AG20443 (cell line): ENCODE results near the gene ASIC4.

Experiments used
- DNase-seq: peaks from one replicate; pipeline ENCODE4 v3.0.0; 2012; ENCODE audit warnings: low spot score, mixed read lengths

The ASIC4 gene

GRCh38 chr2:219480004-219480403 lies 34.3 kb upstream of the ASIC4 start:
- DNase-seq, result no peak

GRCh38 chr2:219482674-219483405 lies 31.4 kb upstream of the ASIC4 start:
- no peak for DNase-seq

GRCh38 chr2:219483451-219484342 lies 30.6 kb upstream of the ASIC4 start:
- no peak for DNase-seq

- DNase-seq, result no peak
These were observed 29.7 kb upstream of the ASIC4 start for GRCh38 chr2:219484343-219485200.

- no peak for DNase-seq
These were observed 29.1 kb upstream of the ASIC4 start for GRCh38 chr2:219485201-219485580.

- no peak for DNase-seq
These were observed 27.8 kb upstream of the ASIC4 start for GRCh38 chr2:219486380-219486959.

GRCh38 chr2:219488149-219488843 lies 26.0 kb upstream of the ASIC4 start:
- no peak for DNase-seq

GRCh38 chr2:219488844-219489194 lies 25.5 kb upstream of the ASIC4 start:
- DNase-seq, result no peak

- no peak for DNase-seq
These were observed 25.0 kb upstream of the ASIC4 start for GRCh38 chr2:219489315-219489714.

GRCh38 chr2:219490186-219490585 lies 24.1 kb upstream of the ASIC4 start:
- DNase-seq, result no peak

GRCh38 chr2:219490600-219491130 lies 23.6 kb upstream of the ASIC4 start:
- no peak for DNase-seq

GRCh38 chr2:219491278-219491963 lies 22.9 kb upstream of the ASIC4 start:
- no peak for DNase-seq

- no peak for DNase-seq
These were observed 21.7 kb upstream of the ASIC4 start for GRCh38 chr2:219492575-219492974.

- DNase-seq, result no peak
These were observed 21.2 kb upstream of the ASIC4 start for GRCh38 chr2:219493086-219493485.

- DNase-seq, result no peak
These were observed 19.2 kb upstream of the ASIC4 start for GRCh38 chr2:219494952-219495530.

- peak; percentile 86 for DNase-seq
These were observed 18.7 kb upstream of the ASIC4 start for GRCh38 chr2:219495531-219496122.

- no peak for DNase-seq
These were observed 17.9 kb upstream of the ASIC4 start for GRCh38 chr2:219496247-219496824.

- DNase-seq, result no peak
These were observed 17.3 kb upstream of the ASIC4 start for GRCh38 chr2:219496825-219497494.
